Endothelial cell of umbilical vein (primary cell): Measurements from ENCODE around the gene STH.

Source experiments
- CTCF ChIP-seq, 2 donors: IDR thresholded peaks; 1 replicate in 1 of 2; 2 replicates in 1 of 2; pipeline ENCODE4 v1.5.1; 2011; ENCODE audit warnings: low read length in 2 of 2, mild to moderate bottlenecking in 2 of 2, moderate library complexity in 2 of 2, control low read depth in 1 of 2, inconsistent platforms in 1 of 2, low read depth in 1 of 2; ENCODE audit not compliant: insufficient read depth in 1 of 2; ENCODE audit errors: extremely low read depth in 1 of 2
- EZH2 ChIP-seq: IDR thresholded peaks from 2 replicates; pipeline ENCODE4 v1.6.1; 2012; ENCODE audit warnings: borderline replicate concordance, low read depth, mild to moderate bottlenecking, moderate library complexity, low read length, inconsistent platforms; ENCODE audit not compliant: severe bottlenecking
- FOS ChIP-seq: IDR thresholded peaks from 2 replicates; pipeline ENCODE4 v1.6.1; 2011; ENCODE audit warnings: mild to moderate bottlenecking, low read length, moderate library complexity, borderline replicate concordance; ENCODE audit not compliant: insufficient read depth
- MAX ChIP-seq: IDR thresholded peaks from 2 replicates; pipeline ENCODE4 v1.6.1; 2011; ENCODE audit not compliant: insufficient read depth, insufficient read length
- POLR2A ChIP-seq: IDR thresholded peaks from 2 replicates; pipeline ENCODE4 v1.6.1; 2012; ENCODE audit warnings: low read depth, mild to moderate bottlenecking, control low read depth, low read length
- POLR2AphosphoS5 ChIP-seq: IDR thresholded peaks from 2 replicates; pipeline ENCODE4 v1.6.1; 2012; ENCODE audit warnings: low read depth, mild to moderate bottlenecking, control low read depth, low read length, moderate library complexity; ENCODE audit not compliant: insufficient read depth

GRCh38 chr17:46029627-46030026, 30.6 kb downstream of the STH start:
- TF ChIP-seq POLR2AphosphoS5 = no peak
- no peak for TF ChIP-seq CTCF (IDR thresholded peaks at IDR 0.05; ENCODE audit: extremely low read depth in 1 of 2, insufficient read depth in 1 of 2, low read depth in 1 of 2, low read length in 2 of 2)
- TF ChIP-seq POLR2A = no peak
- no peak for TF ChIP-seq EZH2
- no peak for TF ChIP-seq MAX
- TF ChIP-seq FOS = no peak
